ENCODE results near the gene KLHDC8A. TPM values are rescaled to one million over a fixed set of nuclear protein-coding genes. Genes with fewer than 3 reads are reported as not detected.
"Not testable (repeated sequence)": the region's sequence is repeated elsewhere in the genome, so short reads cannot be mapped to it uniquely, and the experiment has no call there.

KLHDC8A gene, protein sequence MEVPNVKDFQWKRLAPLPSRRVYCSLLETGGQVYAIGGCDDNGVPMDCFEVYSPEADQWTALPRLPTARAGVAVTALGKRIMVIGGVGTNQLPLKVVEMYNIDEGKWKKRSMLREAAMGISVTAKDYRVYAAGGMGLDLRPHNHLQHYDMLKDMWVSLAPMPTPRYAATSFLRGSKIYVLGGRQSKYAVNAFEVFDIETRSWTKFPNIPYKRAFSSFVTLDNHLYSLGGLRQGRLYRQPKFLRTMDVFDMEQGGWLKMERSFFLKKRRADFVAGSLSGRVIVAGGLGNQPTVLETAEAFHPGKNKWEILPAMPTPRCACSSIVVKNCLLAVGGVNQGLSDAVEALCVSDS
- total RNA-seq: not detected in 2 replicates
- not detected for polyA plus RNA-seq (2012)

GRCh38 chr1:205356440-205357139 is at the start of gene KLHDC8A:
Gene KLHDC8A, minus strand, starts transcription at chr1:205356922. Its CDS starts 13,318 bp downstream, at chr1:205343604.
- DNase-seq (ENCODE audit: low read depth): no peak

DNA sequence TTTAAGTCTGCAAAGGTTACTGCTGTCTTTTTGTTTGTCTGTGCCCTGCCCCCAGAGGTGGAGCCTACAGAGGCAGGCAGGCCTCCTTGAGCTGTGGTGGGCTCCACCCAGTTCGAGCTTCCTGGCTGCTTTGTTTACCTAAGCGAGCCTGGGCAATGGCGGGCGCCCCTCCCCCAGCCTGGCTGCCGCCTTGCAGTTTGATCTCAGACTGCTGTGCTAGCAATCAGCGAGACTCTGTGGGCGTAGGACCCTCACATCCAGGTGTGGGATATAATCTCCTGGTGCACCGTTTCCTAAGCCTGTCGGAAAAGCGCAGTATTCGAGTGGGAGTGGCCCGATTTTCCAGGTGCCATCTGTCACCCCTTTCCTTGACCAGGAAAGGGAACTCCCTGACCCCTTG is 49.5 kb upstream of the KLHDC8A start:
- DNase-seq (ENCODE audit: low read depth): not testable (repeated sequence)

- not testable (repeated sequence) for DNase-seq (ENCODE audit: low read depth)
These were observed 47.8 kb upstream of the KLHDC8A start for GRCh38 chr1:205404484-205404883.

GRCh38 chr1:205398586-205398985 is 41.9 kb upstream of the KLHDC8A start:
- no peak for DNase-seq (ENCODE audit: low read depth)

GRCh38 chr1:205396967-205397616 is 40.4 kb upstream of the KLHDC8A start:
- DNase-seq (ENCODE audit: low read depth): peak; percentile 63

DNA sequence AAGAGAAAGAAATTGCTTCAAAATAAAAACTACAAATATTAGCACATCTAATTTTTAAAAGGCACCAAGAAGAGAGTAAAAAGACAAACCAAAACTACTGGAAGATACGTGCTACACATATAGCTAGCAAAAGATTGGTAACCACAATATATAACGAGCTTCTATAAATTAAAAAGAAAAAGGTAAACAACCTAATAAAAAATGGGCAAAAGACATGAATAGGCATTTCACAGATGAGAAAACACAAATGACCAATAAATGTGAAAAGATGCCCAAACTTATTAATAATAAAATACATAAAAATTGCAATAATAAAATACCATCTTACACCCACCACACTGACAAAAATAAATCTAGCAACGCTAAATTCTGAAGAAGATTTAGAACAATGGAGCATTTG is 38.9 kb upstream of the KLHDC8A start:
- no peak for DNase-seq (ENCODE audit: low read depth)

GRCh38 chr1:205392650-205393049 is 35.9 kb upstream of the KLHDC8A start:
- no peak for DNase-seq (ENCODE audit: low read depth)

DNA sequence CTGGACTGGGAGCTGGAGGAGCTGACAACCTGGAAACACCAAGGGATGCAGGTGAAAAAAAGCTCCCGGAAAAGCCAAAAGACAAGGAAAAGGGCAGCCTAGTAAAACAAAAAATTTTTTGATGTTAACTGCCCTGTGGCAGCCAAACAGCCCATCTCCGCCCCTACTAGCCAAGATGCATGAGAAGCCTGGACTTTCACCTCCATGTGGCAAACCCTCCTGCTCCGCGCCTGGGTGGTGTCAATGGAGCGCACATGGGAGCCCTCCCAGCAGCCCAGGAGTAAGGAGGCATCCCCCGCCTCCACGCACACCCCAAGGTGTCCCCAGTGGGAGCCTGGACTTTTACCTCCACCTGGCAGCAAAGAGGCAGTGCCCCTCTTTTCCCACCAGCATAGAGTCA is 34.7 kb upstream of the KLHDC8A start:
- no peak for DNase-seq (ENCODE audit: low read depth)

DNA sequence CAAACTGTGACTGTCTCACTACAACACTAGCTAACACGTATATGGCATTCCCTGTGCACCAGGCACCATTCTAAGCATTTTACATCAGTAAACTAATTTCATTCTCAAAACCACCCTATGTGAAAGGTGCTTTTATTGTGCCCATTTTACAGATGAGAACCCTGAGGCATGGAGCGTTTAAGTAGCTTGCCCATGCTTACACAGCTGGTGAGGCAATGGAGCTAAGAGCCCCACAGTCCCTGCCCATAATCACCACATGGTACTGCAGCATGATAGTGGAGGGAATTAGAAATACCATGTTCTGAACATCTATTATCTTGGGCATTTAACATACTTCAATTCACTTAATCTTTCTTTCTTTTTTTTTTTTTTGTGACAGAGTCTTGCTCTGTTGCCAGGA is 31.1 kb upstream of the KLHDC8A start:
- no peak for DNase-seq (ENCODE audit: low read depth)

DNA sequence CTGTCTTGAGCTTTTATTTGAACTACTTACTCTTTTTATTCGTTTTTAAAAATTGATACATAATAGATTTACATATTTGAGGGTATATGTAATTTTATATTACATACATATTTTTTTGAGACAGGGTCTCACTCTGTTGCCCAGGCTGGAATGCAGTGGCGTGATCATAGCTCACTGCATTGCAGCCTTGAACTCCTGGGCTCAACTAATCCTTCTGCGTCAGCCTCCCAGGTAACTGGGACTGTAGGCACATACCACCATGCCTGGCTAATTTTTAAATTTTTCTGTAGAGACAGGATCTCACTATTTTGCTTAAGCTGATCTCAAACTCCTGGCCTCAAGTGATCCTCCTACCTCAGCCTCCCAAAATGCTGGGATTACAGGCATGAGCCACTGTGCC is 26.3 kb upstream of the KLHDC8A start:
- not testable (repeated sequence) for DNase-seq (ENCODE audit: low read depth)

DNA sequence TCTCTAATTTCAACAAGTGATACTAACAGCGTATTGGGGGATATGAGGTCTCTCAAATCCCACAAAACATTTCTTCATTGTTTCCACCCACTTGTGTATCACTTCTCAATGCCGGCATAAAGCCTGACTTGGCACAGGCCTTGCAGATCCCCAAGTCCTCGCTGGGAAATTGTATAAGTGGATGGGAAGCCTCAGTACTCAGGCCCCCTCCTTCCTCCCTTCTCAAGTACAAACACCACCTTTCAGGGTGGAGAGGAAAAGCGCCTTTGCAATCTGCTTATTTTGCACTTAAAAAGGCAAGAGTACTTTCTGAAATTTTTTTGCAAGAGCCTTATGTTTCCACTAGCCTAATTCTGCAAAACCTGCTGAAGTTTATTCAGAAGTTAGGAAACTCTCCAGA is 25.8 kb upstream of the KLHDC8A start:
- DNase-seq (ENCODE audit: low read depth): no peak

DNA sequence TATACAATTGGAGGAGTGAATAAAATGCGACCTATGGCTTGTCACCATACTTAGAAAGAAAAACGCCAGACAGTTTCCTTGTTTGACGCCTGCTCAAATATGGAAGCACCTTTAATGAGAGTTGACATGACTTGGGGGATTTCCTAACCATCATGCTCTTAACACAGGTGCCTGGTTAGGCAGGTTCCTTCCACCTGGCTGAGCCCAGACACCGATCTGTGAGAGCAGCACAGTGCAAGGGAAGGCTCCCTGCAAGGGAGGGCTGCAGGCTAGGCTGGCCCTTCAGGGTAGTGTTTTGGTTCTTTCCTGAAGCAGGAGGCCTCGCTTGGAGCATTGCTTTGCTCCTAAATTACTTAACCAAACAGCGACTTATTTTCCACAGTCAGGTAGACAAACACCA is 24.6 kb upstream of the KLHDC8A start:
- no peak for DNase-seq (ENCODE audit: low read depth)

DNA sequence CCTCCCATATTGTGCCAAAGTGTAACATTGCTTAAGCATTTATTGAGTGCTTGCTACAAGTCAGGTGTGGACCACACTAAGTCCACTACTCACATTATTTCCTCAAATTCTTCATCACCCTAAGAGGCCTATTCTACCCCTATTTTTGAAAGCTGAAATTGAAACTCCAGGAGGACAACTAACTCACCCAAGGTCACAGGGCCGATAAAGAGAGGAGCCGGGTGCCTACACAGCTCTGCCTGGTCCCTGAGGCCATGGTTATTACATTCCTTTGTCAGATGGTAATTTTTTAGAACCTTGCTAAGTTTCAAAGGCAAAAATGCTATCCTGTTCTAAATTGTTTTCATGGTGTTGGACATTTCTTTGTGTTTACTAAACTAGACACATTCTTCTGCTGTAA is 24.2 kb upstream of the KLHDC8A start:
- DNase-seq (ENCODE audit: low read depth): no peak

DNA sequence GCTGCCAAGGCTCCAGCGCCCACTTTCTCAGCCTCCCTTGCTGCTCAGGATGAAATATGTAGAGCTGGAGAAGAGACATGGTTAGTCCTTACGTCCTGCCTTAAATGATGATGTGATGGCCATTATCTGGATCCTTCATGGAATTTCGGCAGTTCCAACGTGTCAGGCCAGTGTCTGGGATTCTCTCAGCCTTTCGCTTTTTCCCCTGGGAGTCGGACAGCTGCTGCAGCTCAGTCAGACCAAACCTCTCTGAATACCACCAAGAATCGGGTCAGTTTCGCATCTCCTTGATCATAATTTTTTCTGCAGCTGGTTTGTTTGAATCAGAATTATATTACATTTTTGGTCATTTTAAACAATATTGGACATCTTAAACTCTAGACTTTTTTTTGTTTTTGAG is 22.3 kb upstream of the KLHDC8A start:
- peak; percentile 41 for DNase-seq (ENCODE audit: low read depth)

DNA sequence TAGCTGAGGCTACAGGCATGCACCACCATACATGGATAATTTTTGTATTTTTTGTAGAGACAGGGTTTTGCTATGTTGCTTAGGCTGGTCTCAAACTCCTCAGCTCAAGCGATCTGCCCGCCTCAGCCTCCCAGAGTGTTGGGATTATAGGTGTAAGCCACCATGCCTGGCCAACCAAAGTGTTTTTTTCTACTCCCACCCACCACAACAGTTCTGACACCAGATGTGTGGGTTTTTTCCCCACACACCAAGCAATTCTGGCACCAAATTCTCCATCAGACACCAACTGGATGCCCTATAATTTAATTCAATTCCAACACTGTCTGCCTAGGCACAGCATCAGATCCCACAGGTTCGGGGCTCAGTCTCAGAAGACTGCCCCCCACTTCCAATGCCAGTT is 20.6 kb upstream of the KLHDC8A start:
- no peak for DNase-seq (ENCODE audit: low read depth)

- no peak for DNase-seq (ENCODE audit: low read depth)
These were observed 20.0 kb upstream of the KLHDC8A start for GRCh38 chr1:205376739-205377138.

DNA sequence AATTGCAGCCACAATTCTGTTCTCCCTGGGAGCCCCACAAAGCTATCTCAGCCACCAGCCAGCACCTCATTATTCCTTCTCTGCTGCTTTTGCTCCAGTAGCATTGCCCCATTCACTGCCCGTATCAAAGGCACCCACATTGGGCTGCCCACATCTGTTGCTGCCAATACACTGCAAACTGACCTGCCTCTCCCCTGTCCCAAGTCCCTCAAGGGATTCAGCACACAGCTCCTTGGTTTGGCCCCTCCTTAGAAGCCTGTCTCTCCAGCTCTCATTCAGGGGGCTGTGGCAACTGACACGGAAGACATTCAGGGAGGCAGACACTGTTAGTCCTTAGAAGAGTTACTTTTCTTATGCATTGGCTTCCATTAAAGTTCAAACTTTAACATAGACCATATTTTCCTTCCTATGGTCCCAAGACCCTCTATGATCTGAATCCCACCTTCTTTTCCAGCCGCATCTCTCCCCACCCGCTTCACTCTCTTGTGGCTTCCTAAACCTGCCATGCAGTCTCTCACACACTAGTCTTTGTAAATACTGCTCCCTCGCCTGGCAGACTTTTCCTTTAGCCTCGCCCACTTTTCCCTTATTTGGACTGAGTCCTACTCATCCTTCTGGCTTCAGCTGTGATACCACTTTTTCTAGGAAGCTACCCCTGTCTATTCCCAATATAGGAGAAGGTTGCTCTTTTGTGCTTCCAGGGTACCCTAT is 19.3 kb upstream of the KLHDC8A start:
- peak; percentile 61 for DNase-seq (ENCODE audit: low read depth)

DNA sequence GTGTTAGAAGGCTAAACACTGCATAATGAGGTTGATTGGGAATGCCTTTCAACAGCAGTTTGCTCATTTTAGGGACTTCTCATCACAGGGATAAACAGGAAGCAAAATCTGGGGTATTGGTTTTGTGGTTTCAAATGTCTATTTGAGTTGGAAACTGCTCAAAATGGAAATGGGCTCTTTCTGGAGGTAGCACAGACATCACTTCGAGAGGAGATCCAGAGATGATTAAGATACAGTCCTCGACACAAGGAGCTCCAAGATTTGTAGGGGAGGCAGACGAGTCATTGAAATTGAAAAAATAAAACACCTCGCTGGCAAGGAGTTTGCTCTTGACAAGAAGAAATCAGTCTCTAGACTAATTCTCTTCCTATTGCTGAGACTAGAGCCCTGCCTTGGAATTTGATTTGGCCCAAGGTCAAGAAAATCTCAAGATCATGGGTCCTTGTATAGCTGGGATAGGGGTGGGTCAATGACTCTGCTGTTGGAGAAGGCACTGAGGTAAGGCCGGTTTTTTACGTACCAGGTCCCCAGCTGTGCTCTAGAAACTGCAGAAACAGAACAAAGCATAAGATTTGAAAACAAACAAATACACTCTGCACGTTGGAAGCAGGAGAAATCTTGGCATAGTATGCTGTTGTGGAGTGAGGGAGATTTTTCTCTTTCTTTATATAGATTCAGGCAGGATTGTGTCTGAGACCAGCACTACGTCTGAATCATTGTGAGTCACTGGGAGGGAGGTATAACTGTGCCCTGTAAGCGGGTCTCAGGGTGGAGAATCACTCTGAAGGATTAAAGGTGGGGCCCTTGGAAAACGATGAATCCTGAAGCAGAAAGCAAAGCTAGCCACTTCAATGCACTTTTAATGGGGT is 17.7 kb upstream of the KLHDC8A start:
- peak; percentile 22 for DNase-seq (ENCODE audit: low read depth)

DNA sequence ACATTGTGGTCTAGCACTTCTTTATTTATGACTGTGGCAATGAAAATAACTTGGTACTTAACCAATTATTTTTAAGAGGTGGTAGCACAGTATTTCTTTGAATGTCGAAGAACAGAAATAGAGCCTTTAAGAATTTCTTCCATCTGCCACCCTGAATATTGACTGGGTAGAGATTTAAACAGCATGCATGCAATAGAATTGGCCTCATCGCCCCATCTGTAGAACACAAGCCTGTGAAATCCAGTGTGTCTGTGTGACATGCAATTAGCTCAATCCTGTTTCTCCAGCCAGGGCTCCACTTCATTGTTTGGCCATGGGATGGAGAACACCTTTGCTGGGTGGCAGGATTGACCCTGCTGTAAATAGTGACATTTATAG is 17.1 kb upstream of the KLHDC8A start:
- DNase-seq (ENCODE audit: low read depth): no peak

DNA sequence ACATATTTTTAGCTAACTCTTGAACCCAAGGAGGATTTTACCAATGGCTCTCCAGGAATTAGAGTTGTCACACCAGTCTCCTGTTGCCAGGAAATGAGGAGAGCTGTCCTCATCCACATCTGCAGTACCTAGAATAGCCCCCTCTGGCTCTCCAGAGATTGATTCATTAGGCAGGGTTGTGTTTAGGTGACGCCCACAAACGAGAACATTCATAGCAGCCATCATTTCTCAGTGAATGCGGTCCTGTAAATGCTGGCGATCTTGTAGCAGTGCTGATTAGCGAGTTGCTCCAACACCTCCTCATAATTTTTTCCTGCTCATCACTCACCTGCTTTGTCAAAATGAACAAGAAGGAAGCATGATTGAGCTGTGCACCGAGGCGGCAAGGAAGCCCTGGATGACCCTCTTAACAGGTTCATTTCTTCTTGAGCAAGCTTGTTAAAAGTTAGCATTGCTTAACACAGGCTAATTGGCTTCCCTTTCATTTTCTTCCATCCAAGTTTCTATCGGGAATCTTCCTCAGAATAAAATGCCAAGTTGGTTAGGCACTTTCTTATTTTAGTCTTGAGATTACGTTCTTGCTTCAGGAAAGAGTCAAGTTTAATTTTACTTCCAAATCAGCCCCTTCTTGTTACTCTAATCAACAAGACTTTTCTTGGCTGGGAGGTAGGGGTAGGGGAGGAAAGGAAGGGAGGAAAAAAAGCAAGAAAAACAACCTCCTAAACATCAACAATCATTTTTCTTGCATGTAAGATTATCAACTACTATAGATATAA is 16.5 kb upstream of the KLHDC8A start:
- no peak for DNase-seq (ENCODE audit: low read depth)
